Endothelial cell of umbilical vein (primary cell): Measurements from ENCODE around the gene TSPAN15. TPM values are rescaled to one million over a fixed set of nuclear protein-coding genes. Genes with fewer than 3 reads are reported as not detected.

Source experiments
- BruUV-seq: library from RNA; stranded (reverse); fragments of 400-500 nt; replicated peaks from 2 replicates; lab custom pipeline; 2021; lab: Mats Ljungman, UMichigan
- CTCF ChIA-PET: fragments of 300-600, 350-600 bp; sonication (Branson Sonifier 250); formaldehyde crosslinking; loops from one replicate; lab custom pipeline; 2021; ENCODE audit warnings: antibody characterized with exemption, inconsistent platforms; lab: Charles Lee
- POLR2A ChIA-PET: fragments of 300-600, 350-600 bp; sonication (Branson Sonifier 250); formaldehyde crosslinking; loops from one replicate; lab custom pipeline; 2021; ENCODE audit warnings: antibody characterized with exemption, inconsistent platforms; lab: Charles Lee
- DNase-seq: peaks from one replicate; pipeline ENCODE4 v3.0.0-alpha.2; 2011; ENCODE audit warnings: low read depth, low spot score
- FAIRE-seq: peaks from 2 replicates; lab custom pipeline; 2011; peaks lifted over from hg19 to GRCh38; lab: Jason Lieb, UNC
- H2AFZ ChIP-seq: 2 replicates; pipeline ENCODE4 v1.6.0; 2012; ENCODE audit warnings: low read depth, low read length, control low read depth, inconsistent platforms
- H3K27ac ChIP-seq: 2 replicates; pipeline ENCODE4 v1.5.1; 2011; ENCODE audit warnings: low read depth, mild to moderate bottlenecking, control low read depth, low read length, moderate library complexity; ENCODE audit not compliant: insufficient read depth
- H3K27me3 ChIP-seq, 2 experiments: 2 replicates each; pipeline versions ENCODE4 v1.6.0 to v1.6.1; 2011; ENCODE audit warnings: low read length in 2 of 2, mixed read lengths in 1 of 2; ENCODE audit not compliant: control insufficient read depth in 2 of 2, insufficient read depth in 2 of 2
- H3K36me3 ChIP-seq, 2 experiments: 2 replicates in 1 of 2; 3 replicates in 1 of 2; pipeline ENCODE4 v1.5.1; 2011; ENCODE audit warnings: low read length in 2 of 2, mild to moderate bottlenecking in 1 of 2, moderate library complexity in 1 of 2; ENCODE audit not compliant: control insufficient read depth in 2 of 2, insufficient read depth in 2 of 2; ENCODE audit errors: extremely low read depth in 1 of 2
- H3K4me1 ChIP-seq: 3 replicates; pipeline ENCODE4 v1.5.1; 2011; ENCODE audit warnings: mild to moderate bottlenecking, low read length; ENCODE audit not compliant: control insufficient read depth, insufficient read depth; ENCODE audit errors: extremely low read depth
- H3K4me2 ChIP-seq: 2 replicates; pipeline ENCODE4 v1.6.1; 2011; ENCODE audit warnings: low read length, control low read depth, mixed read lengths; ENCODE audit not compliant: insufficient read depth
- H3K4me3 ChIP-seq, 3 experiments: fragments of 200-600 bp in 1 of 3; sonication (generic), shearing (Covaris generic) in 1 of 3; replicated peaks in 1 of 3; 2 replicates each; pipeline ENCODE4 v1.5.1; 2011 to 2016; ENCODE audit warnings: control low read depth in 3 of 3, low read length in 3 of 3, mild to moderate bottlenecking in 2 of 3, inconsistent platforms in 1 of 3, low read depth in 1 of 3, moderate library complexity in 1 of 3; ENCODE audit not compliant: insufficient read depth in 1 of 3
- H3K79me2 ChIP-seq: 2 replicates; pipeline ENCODE4 v1.6.0; 2012; ENCODE audit warnings: low read length, inconsistent platforms; ENCODE audit not compliant: control insufficient read depth, insufficient read depth
- H3K9ac ChIP-seq: replicated peaks from 2 replicates; pipeline ENCODE3; 2011; ENCODE audit warnings: low read length, control low read depth; ENCODE audit not compliant: insufficient read depth; ENCODE audit errors: extremely low read depth
- H3K9me1 ChIP-seq: replicated peaks from 3 replicates; pipeline ENCODE4 v1.6.0; 2011; ENCODE audit warnings: mild to moderate bottlenecking, low read length; ENCODE audit not compliant: control insufficient read depth, insufficient read depth; ENCODE audit errors: extremely low read depth
- H3K9me3 ChIP-seq: replicated peaks from 2 replicates; pipeline ENCODE4 v1.5.1; 2012; ENCODE audit warnings: low read length, inconsistent platforms; ENCODE audit not compliant: control insufficient read depth, insufficient read depth
- H4K20me1 ChIP-seq: replicated peaks from 2 replicates; pipeline ENCODE3; 2011; ENCODE audit warnings: mild to moderate bottlenecking, low read length; ENCODE audit not compliant: control insufficient read depth, insufficient read depth; ENCODE audit errors: extremely low read depth
- EZH2 ChIP-seq: IDR thresholded peaks from 2 replicates; pipeline ENCODE4 v1.6.1; 2012; ENCODE audit warnings: borderline replicate concordance, low read depth, mild to moderate bottlenecking, moderate library complexity, low read length, inconsistent platforms; ENCODE audit not compliant: severe bottlenecking
- FOS ChIP-seq: IDR thresholded peaks from 2 replicates; pipeline ENCODE4 v1.6.1; 2011; ENCODE audit warnings: mild to moderate bottlenecking, low read length, moderate library complexity, borderline replicate concordance; ENCODE audit not compliant: insufficient read depth
- POLR2A ChIP-seq: IDR thresholded peaks from 2 replicates; pipeline ENCODE4 v1.6.1; 2012; ENCODE audit warnings: low read depth, mild to moderate bottlenecking, control low read depth, low read length
- dilution Hi-C: fragments of 300-500 bp; cut with MboI; formaldehyde crosslinking; loops from one replicate; pipeline ENCODE4 v1.15.0; 2019; ENCODE audit warnings: low sequenced_read_pairs; ENCODE audit not compliant: extremely low pct_ligation_motif_present
- intact Hi-C: fragments of 100-400 bp; cut with micrococcal nuclease; formaldehyde crosslinking; loops from one replicate; pipeline ENCODE4 v1.10.0; 2022
- polyA plus RNA-seq, 4 experiments: library from polyadenylated mRNA; depleted of rRNA in 3 of 4; stranded (reverse) in 3 of 4; unstranded in 1 of 4; fragments of >200 nt; gene quantifications; 2 replicates each; pipeline versions ENCODE4 v1.2.1 to v1.2.3, GENCODE V29; 2011 to 2012; ENCODE audit warnings: missing spikeins in 1 of 4
- total RNA-seq: library from RNA; stranded (reverse); gene quantifications from 2 replicates; pipeline ENCODE4 v1.2.3, GENCODE V29; 2021
- TF ChIP-seq, protein P1 (sequence below): IDR thresholded peaks from 2 replicates; pipeline ENCODE4 v1.6.1; 2011; ENCODE audit not compliant: insufficient read depth, insufficient read length

The TSPAN15 gene
- total and polyA plus RNA-seq, 2 donors (not counting 3 experiments of a cell fraction or from before 2014, with no cell fraction given), result 78.4 to 189 TPM

DNA sequence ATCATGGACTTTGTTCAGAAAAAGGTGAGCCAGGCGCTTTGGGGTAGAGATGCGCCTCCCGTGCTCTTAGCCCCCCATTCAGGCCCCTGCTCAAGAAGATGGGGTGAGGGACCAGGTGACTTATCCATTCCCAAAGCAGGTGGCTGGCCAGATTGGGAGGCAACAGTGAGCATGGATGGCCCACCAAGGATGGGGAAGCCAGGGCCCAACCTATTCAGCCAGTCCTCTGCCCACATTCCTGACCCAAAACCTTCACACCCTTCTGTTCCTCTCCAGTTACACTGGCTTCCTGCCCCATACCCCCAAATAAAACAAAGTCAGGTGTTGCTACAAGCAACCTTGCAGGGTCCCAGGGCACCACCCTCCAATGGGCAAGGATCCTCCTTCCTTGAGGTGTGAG, 44.4 kb downstream of the TSPAN15 start:
- TF ChIP-seq FOS (no peak), EZH2 (no peak), POLR2A (no peak)
- TF ChIP-seq, protein P1, sequence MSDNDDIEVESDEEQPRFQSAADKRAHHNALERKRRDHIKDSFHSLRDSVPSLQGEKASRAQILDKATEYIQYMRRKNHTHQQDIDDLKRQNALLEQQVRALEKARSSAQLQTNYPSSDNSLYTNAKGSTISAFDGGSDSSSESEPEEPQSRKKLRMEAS, result no peak
- Histone ChIP-seq H4K20me1 (no peaks in the 10 kb centered on the region), H3K9me3 (no peaks in the 10 kb centered on the region), H3K27me3 (no peaks in the 10 kb centered on the region), H3K4me3 (no peak overlapping the region), H3K27ac (no peak overlapping the region), H3K36me3 (peaks cover 0 to 5% of the 10 kb centered on the region in 2 experiments), H3K9me1 (no peaks in the 10 kb centered on the region), H3K4me1 (peaks cover 12% of the 10 kb centered on the region), H3K79me2 (no peaks in the 10 kb centered on the region), H3K9ac (no peak overlapping the region), H3K4me2 (no peak overlapping the region), H2AFZ (no peak overlapping the region)
- DNase-seq (no peak), FAIRE-seq (no peak)
- CTCF ChIA-PET, result interaction anchor here (3.6 kb wide), 1 partner anchor 11 kb away, joined by 14 read pairs; no protein-coding TSS in a partner anchor
- dilution Hi-C loops, result loop anchor here (5.0 kb wide), 1 partner anchor 43 kb away; the partner anchor contains the start of gene TSPAN15
- POLR2A ChIA-PET, result no interaction called here
- intact Hi-C loops, result no loop called here
- no TSS peak for BruUV-seq

DNA sequence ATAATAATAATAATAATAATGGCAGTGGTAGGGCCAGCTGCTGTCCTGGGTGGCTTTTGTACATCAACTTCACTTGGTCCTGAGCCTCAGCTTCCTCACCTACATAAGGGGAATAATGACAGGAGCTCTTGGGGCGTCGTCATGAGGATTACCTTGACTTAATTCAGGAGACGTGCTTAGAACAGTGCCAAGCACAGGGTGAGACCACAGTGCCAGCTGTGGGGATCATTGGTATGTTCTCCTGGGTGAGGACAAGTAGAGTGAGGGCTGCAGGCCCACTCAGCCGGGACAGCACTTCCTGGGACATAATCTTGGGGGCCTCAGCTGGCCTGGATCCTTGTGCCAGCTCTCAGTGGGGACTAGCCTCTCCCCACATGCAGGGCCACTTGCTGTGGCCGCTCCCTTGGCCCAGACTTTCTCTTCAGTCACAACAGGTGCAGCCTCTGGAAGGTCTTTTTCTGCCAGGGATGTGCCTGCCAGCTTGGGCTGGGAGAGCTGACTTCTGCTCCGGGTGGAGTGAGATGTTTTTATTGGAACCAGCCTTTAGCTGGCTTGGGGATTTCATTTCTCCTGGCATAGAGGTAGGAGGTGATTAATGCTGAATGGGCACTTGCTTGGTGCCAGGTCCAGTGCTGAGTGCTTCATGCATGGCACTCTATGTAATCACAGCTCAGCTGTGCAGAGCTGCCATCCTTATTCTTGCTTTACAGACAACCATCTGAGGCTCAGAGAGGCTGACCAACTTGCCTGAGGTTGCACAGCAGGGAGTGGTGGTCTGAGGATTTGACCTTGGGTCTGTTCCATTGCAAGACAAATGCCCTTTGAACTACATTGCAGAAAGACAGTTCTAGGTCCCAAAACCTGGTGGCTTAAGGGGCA, 45.3 kb downstream of the TSPAN15 start:
- Histone ChIP-seq H3K27ac (no peak overlapping the region), H3K79me2 (no peaks in the 10 kb centered on the region), H3K9me1 (no peaks in the 10 kb centered on the region), H3K9me3 (no peaks in the 10 kb centered on the region), H3K9ac (no peak overlapping the region), H3K4me3 (no peak overlapping the region), H3K4me1 (peaks cover 12% of the 10 kb centered on the region), H3K27me3 (no peaks in the 10 kb centered on the region), H3K36me3 (peaks cover 0 to 5% of the 10 kb centered on the region in 2 experiments), H4K20me1 (no peaks in the 10 kb centered on the region), H3K4me2 (no peak overlapping the region), H2AFZ (no peak overlapping the region)
- ChIA-PET POLR2A (no interaction called here), CTCF (interaction anchor here (0.9 to 3.6 kb wide), 5 partner anchors 12 to 64 kb away, joined by 3 to 14 read pairs (median 6); partner anchors contain the start of gene TSPAN15)
- no peak for TF ChIP-seq FOS
- no peak for DNase-seq
- no peak for FAIRE-seq
- dilution Hi-C loops (loop anchor here (5.0 kb wide), 1 partner anchor 44 kb away; the partner anchor contains the start of gene TSPAN15), intact Hi-C loops (no loop called here)
- BruUV-seq, result no TSS peak
